ENCODE measurements around the gene DIRAS1.

GRCh38 chr19:2759362-2759761 is 38.2 kb upstream of the DIRAS1 start:
- no peak for TF ChIP-seq CTCF (IDR thresholded peaks at IDR 0.05)
- no peak for TF ChIP-seq POLR2A (IDR thresholded peaks at IDR 0.05)
